MG63 (cell line): ENCODE data around the gene CYTL1. TPM values are rescaled to one million over a fixed set of nuclear protein-coding genes. Genes with fewer than 3 reads are reported as not detected.

Experiments used
- DNase-seq: peaks from one replicate; pipeline ENCODE4 v3.0.0-alpha.2; 2020
- H3K27me3 ChIP-seq: fragments of 250-450 bp; sonication (Bioruptor Pico); 2 replicates; pipeline ENCODE4 v1.5.1; 2020; ENCODE audit warnings: mild to moderate bottlenecking, moderate library complexity
- H3K36me3 ChIP-seq: fragments of 250-450 bp; sonication (Bioruptor Pico); 2 replicates; pipeline ENCODE4 v1.5.1; 2020; ENCODE audit warnings: mild to moderate bottlenecking, moderate library complexity
- H3K4me3 ChIP-seq: fragments of 250-450 bp; sonication (Bioruptor Pico); 2 replicates; pipeline ENCODE4 v1.5.1; 2020; ENCODE audit warnings: mild to moderate bottlenecking, moderate library complexity
- H3K9me3 ChIP-seq: fragments of 250-450 bp; sonication (Bioruptor Pico); 2 replicates; pipeline ENCODE4 v1.5.1; 2020; ENCODE audit warnings: mild to moderate bottlenecking, moderate library complexity
- total RNA-seq: library from RNA; depleted of rRNA; stranded (reverse); fragments of >200 nt; shearing (Covaris generic); gene quantifications from 2 replicates; pipeline ENCODE4 v1.2.3, GENCODE V29; 2014; ENCODE audit warnings: low replicate concordance

The CYTL1 gene
- total RNA-seq, 1 experiment from 2014 or later: not detected

DNA sequence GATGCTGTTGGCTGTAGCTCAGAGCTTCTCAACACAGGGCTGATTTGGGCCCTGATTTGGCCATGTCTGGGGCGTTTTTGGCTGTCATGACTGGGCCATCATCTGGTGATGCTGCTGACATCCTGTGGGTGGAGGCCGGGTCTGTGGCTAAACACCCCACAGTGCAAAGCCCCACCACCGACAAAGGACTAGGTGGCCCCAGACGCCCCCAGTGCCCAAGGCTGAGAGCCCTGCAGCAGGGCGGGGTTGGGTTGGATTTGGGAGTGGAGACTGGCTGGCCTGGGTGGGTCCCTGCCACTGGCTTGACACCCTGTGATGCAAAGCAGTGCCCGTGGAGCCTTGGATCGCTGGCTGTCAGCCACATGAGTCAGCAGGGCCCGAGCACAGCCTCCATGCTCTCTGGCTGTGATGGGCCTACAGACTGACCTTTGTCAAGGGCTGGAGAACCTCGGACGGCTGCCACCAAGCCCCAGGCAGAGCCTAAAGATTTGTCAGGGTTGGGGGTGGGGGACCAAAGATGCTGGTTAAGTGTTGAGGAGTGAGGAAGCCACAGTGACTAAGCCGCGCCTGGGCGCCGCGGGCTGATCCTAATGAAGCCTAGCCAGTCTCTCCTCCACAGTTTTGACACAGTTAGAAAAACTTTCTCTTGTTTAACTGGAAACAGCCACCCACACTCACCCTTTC lies 28.3 kb downstream of the CYTL1 start:
- peak; percentile 98 for DNase-seq
- no peak overlapping the region for H3K4me3 ChIP-seq
- H3K36me3 ChIP-seq: no peaks in the 10 kb centered on the region
- no peaks in the 10 kb centered on the region for H3K9me3 ChIP-seq
- H3K27me3 ChIP-seq: no peaks in the 10 kb centered on the region

DNA sequence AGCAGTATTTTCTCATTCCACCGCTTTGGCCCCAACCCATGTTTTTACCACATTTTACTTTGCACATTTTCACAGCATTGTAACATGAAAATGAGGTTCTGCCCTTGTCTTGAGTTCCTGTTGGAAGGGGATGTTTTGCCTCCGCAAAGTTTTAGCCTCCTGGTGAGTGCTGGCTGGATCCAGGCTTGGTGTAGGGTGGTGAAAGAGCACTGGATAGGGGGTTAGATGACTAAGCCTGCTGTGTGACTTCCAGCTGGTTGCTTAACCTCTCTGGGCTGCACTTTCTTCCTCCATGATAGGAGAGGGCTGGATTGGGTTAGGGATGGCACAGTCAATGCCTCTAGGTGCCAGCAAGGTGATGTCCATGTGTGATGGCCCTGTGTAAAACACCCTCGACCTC lies 28.9 kb downstream of the CYTL1 start:
- Histone ChIP-seq H3K27me3 (no peaks in the 10 kb centered on the region), H3K36me3 (no peaks in the 10 kb centered on the region), H3K4me3 (no peak overlapping the region), H3K9me3 (no peaks in the 10 kb centered on the region)
- no peak for DNase-seq

DNA sequence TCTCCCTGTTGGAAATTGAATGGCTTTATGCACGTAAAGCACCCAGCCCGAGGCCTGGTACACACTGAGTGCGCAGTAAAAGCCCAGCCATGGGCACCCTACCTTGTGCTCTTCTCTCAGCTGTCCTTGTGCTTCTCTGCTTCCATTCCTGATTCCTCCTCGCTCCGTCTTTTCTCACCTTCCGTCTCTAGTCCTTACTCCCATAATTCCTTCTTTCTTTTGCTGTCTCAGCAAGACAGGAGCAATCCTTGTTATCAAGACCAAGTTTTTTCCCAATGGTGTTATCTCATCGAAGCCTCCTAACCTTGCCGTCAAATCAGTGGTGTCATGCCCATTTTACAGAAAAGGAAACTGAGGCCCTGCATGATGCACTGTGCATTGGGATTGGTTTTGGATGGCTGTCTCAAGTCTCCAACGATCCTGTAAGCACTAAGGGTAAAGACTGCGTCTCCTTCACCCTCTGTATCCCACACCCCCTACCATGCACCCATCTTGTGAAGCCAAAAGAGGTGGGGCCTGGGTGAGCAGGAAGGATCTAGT lies 30.1 kb downstream of the CYTL1 start:
- H3K9me3 ChIP-seq: no peaks in the 10 kb centered on the region
- H3K4me3 ChIP-seq: no peak overlapping the region
- H3K27me3 ChIP-seq: no peaks in the 10 kb centered on the region
- H3K36me3 ChIP-seq: no peaks in the 10 kb centered on the region
- DNase-seq: no peak

DNA sequence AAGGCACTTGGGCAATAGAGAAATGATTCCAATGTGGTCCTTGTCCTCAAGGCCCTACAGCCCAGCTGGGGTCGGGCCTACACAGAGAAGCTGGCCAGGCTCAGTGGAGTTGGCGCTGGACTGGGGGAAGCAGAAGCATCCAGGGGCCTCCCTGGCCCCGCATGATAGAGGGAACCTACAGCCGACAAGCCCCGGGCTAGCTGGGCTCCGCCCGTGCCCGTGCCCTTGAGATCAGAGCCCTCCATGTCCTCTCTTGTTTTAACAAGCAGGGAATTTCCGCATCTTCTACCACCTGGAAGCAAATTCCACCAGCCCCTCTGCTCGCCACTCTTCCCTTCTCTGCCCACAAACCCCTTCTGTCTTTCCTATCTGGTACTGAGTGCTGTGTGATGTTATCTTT lies 31.6 kb downstream of the CYTL1 start:
- Histone ChIP-seq H3K9me3 (no peaks in the 10 kb centered on the region), H3K36me3 (no peaks in the 10 kb centered on the region), H3K4me3 (no peak overlapping the region), H3K27me3 (no peaks in the 10 kb centered on the region)
- no peak for DNase-seq

DNA sequence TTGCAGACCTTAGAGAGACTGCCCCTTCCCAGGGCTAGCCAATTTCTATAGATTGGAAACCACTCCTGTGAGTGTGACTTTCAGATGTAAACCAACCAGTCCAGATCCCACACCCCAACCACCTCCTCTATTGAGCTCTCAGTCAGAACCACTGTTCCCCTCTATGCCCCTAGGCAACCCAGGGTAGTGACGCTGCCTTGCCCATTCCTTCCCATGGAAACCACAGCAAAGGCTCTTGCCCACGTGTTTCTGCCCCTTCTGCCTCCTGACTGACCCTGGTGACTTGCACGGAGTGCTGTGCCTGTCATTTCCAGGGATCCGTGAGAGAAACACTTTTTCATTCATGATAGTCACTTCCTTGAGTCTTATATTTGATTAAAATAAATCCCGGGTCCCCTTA lies 32.4 kb downstream of the CYTL1 start:
- no peaks in the 10 kb centered on the region for H3K27me3 ChIP-seq
- DNase-seq: no peak
- no peak overlapping the region for H3K4me3 ChIP-seq
- H3K36me3 ChIP-seq: no peaks in the 10 kb centered on the region
- H3K9me3 ChIP-seq: no peaks in the 10 kb centered on the region

DNA sequence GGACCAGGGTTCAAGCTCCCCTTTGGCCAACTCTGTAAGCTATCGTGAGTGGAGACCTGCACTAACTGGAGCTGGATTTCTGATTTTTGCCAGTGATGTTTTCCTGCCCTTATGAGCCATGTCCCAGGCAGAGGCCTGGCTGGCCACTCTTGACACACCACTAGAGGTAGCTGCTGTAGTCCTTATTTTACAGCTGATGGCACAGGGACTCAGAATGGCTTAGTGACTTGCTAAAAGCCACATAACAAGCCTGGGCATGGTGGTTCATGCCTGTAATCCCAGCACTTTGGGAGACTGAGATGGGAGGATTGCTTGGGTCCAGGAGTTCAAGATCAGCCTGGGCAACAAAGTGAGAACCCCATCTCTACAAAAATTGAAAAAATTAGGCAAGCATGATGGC lies 33.4 kb downstream of the CYTL1 start:
- Histone ChIP-seq H3K27me3 (no peaks in the 10 kb centered on the region), H3K4me3 (no peak overlapping the region), H3K9me3 (no peaks in the 10 kb centered on the region), H3K36me3 (no peaks in the 10 kb centered on the region)
- no peak for DNase-seq

DNA sequence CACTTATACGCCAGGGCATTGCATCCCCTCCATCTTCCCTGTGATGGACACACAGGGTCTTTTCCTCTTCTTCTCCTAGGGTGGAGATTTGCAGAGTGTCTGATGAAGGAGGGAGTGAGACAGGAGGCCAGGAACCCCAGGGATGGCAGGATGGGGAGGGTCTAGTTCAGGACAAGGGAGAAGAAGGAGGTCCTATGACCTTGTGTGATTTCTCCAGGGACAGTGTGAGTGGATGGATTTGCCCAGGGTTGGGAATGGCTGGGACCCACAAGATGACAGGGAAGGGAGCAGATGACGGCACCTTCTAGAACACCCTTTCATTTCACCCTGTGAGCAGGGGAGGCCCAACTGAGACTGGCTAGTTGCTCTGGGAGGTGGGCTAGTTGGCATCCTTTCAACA lies 34.2 kb downstream of the CYTL1 start:
- Histone ChIP-seq H3K27me3 (no peaks in the 10 kb centered on the region), H3K9me3 (no peaks in the 10 kb centered on the region), H3K4me3 (no peak overlapping the region), H3K36me3 (no peaks in the 10 kb centered on the region)
- DNase-seq: no peak

DNA sequence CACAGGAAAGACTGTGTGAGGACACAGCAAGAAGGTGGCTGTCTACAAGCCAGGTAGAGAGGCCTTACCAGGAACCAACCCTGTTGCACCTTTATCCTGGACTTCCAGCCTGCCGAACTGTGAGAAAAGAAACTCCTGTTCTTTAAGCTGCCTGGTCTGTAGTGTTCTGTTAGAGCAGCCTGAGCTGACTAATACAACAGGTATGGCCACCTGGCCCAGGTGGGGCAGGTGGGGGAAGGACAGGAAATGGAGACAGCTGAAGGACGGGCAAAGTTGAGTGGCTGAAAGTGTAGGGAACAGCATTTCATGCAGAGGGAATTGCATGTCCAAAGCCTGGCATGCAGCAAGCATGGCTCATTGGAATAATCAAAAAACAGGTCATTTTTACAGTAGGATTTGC lies 35.1 kb downstream of the CYTL1 start:
- no peak for DNase-seq
- Histone ChIP-seq H3K36me3 (no peaks in the 10 kb centered on the region), H3K4me3 (no peak overlapping the region), H3K9me3 (no peaks in the 10 kb centered on the region), H3K27me3 (no peaks in the 10 kb centered on the region)

DNA sequence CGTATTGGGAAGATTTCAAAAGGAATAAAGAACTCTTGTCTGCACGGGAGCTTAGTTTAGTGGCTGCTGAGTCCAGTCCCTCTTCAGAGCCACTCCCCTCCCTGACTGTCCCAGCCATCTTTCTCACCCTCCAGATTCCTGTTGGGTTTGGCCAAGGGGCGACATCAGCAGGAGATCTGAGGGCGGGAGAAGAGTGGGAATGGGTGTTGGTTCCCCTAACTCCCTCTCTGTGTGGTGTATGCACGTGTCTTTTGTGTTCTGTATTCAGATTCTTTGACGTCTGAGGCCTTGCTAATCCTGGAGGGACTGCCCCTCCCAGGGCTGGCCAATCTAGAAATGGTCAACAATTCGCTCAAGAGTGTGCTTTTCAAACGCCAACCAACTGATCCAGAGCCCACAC lies 37.4 kb downstream of the CYTL1 start:
- H3K27me3 ChIP-seq: no peaks in the 10 kb centered on the region
- H3K36me3 ChIP-seq: no peaks in the 10 kb centered on the region
- H3K9me3 ChIP-seq: no peaks in the 10 kb centered on the region
- H3K4me3 ChIP-seq: no peak overlapping the region
- no peak for DNase-seq

DNA sequence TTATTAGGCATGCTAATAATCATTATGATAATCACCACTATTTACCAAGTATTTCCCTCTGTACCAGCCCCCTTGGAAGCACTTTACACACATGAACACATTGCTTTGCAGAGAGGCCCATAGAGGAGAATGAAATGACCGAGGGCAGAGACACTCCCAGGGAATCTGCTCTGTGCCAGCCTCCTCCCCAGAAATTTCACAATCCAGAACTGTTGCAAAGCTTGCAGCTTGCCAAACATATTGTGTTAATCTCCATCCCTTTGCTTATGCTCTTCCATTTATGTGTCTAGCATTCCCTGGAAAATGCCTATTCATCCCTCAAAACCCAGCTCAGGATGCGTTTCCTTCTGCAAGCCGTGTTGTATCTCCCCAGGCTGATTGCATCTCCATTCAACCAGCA lies 37.8 kb downstream of the CYTL1 start:
- peak; percentile 45 for DNase-seq
- H3K36me3 ChIP-seq: no peaks in the 10 kb centered on the region
- no peak overlapping the region for H3K4me3 ChIP-seq
- no peaks in the 10 kb centered on the region for H3K27me3 ChIP-seq
- H3K9me3 ChIP-seq: no peaks in the 10 kb centered on the region

DNA sequence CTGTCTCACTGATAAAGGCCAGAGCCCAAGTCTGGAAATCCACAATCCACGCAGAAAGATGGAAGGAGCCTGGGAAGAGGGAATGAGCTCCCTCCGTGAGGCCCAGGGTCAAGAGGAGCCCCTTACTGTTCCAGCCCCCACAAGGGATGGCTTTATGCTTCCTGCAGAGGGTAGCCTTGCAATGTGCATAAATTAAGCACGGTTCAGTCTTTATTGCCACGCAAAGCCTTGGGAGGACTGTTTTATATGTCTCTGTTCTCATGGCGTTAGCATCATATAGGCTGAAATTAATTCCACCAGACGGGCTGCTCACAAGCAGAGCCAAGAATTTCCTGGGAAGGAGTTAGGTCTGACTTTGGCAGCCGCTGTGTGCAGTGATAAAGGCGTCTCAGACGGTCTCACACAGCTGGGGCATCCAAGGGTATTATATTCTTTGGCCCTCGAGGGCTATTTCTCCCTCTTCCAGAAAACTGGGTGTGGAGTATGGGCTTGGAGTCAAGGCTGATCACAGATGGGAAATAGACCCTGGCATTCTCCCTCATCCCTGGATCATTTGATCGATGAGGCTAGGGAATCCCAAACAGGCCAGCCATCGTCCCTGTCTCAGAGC lies 38.5 kb downstream of the CYTL1 start:
- peak; percentile 15 for DNase-seq
- H3K36me3 ChIP-seq: no peaks in the 10 kb centered on the region
- no peak overlapping the region for H3K4me3 ChIP-seq
- H3K9me3 ChIP-seq: no peaks in the 10 kb centered on the region
- no peaks in the 10 kb centered on the region for H3K27me3 ChIP-seq

DNA sequence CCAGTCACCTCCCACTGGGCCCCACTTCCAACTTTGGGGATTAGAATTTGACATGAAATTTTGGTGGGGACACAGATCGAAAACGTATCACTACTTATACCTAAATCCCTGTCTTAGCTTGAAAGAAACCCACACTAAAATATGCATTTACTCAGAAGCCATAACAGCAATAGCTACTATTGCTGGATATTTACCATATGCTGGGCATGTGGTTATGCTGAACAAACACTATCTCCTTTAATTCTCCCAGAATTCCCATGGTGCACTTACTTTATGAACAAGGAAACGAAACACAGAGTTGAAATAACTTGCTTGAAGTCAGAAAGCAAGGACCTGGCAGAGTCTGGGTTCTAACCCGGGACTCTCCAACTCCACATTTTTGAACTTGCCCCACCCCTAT lies 39.3 kb downstream of the CYTL1 start:
- H3K36me3 ChIP-seq: no peaks in the 10 kb centered on the region
- no peaks in the 10 kb centered on the region for H3K9me3 ChIP-seq
- H3K4me3 ChIP-seq: no peak overlapping the region
- DNase-seq: no peak
- no peaks in the 10 kb centered on the region for H3K27me3 ChIP-seq

DNA sequence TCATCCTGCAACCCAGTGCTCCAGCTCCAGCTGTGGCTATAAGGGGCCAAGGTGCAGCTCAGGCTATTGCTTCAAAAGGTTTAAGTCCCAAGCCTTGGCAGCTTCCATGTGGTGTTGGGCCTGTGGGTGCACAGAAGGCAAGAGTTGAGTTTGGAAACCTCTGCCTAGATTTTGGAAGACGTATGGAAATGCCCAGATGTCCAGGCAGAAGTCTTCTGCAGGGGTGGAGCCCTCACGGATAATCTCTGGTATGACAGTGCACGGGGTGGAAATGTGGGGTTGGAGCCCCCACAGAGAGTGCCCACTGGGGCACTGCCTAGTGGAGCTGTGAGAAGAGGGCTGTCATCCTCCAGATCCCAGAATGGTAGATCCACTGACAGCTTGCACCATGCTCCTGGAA lies 44.5 kb downstream of the CYTL1 start:
- H3K36me3 ChIP-seq: no peaks in the 10 kb centered on the region
- no peaks in the 10 kb centered on the region for H3K9me3 ChIP-seq
- DNase-seq: no peak
- no peaks in the 10 kb centered on the region for H3K27me3 ChIP-seq
- H3K4me3 ChIP-seq: no peak overlapping the region

DNA sequence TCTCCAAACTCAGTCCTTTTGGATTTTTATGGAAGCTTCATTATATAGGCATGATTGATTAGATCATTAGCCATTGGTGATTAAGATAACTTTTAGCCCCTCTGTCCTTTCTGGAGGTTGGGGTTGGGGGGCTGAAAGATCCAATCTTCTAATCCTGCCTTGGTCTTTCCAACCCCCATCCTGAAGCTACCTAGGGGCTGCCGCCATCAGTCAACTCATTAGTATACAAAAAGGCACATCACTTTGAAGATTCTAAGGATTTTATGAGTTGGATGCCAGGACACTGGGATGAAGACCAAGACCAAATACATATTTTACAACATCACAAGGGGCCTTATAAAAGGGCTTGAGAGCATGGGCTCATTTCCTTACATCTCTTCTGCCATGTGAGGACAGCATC lies 47.5 kb downstream of the CYTL1 start:
- Histone ChIP-seq H3K36me3 (no peaks in the 10 kb centered on the region), H3K27me3 (no peaks in the 10 kb centered on the region)
- no peak for DNase-seq

DNA sequence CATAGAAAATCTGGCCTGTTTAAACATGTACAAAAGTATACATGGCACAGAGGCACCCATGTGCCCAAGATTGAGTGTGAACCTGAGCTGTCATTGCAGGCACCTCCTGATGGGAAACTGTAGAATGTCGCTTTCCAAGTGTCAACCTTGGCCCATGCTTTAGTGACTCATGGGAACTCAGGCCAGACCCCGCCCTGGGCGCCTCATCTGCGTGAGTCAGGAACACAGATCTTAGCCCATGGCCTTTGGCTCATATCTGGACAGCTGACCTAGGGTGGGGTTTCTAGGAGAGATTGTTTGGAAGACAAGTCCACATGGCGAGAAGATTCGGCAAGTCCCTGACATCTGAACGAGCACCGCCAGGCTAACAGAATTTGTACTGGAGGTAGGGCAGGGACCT lies 50.0 kb downstream of the CYTL1 start:
- peak; percentile 80 for DNase-seq
- Histone ChIP-seq H3K4me3 (no peak overlapping the region), H3K27me3 (no peaks in the 10 kb centered on the region), H3K36me3 (no peaks in the 10 kb centered on the region), H3K9me3 (no peaks in the 10 kb centered on the region)

More for the DNA sequence above, 47.5 kb downstream of the CYTL1 start:
- H3K4me3 ChIP-seq: no peak overlapping the region
- no peaks in the 10 kb centered on the region for H3K9me3 ChIP-seq

DNA sequence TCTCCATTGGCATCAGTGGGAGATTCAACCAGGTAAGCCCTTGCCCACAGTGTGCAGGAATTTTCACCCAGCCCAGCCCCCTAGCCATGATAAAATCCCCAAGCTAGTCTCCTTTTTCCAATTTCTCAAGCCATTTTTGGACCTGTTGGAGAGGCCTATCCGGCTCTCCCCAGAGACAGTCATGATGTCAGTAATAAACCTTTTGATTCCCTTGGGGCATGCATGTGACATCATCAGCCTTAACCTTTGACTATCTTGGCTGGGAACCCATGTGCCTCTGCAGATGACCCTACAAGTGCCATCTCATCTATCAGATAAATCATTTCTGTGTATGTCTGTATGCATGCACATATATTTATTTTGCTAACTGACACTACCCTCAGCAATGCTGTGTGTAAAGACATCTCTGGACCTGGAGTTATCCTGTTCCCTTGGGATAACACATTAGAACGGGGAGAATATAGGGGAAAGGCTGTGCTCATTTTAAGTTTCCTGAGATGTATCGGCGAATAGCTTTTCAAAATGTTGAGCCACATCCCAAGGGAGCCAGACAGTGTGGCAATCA lies 51.0 kb downstream of the CYTL1 start:
- Histone ChIP-seq H3K27me3 (no peaks in the 10 kb centered on the region), H3K9me3 (no peaks in the 10 kb centered on the region), H3K36me3 (no peaks in the 10 kb centered on the region), H3K4me3 (no peak overlapping the region)
- no peak for DNase-seq
